Right ventricle myocardium inferior (tissue), 1 donor: ENCODE data around the gene SHC2. TPM values are rescaled to one million over a fixed set of nuclear protein-coding genes. Genes with fewer than 3 reads are reported as not detected.

Source experiments
- ATAC-seq: fragments of 200-7000 bp; cut with Tn5 transposase; one replicate; pipeline ENCODE4 v1.9.1; 2020; ENCODE audit warnings: mild to moderate bottlenecking, moderate library complexity
- DNase-seq: peaks from one replicate; pipeline ENCODE4 v3.0.0; 2021; ENCODE audit errors: missing footprints
- intact Hi-C: fragments of 100-400 bp; cut with DNase I; formaldehyde crosslinking; loops from one replicate; pipeline ENCODE4 v1.11.0; 2022
- total RNA-seq: library from RNA; stranded (reverse); fragmentation: NEBNext Ultra II Directional; extraction: Animal tissue kit (Norgen Biotek cat#: 25700); gene quantifications from one replicate; pipeline ENCODE4 v1.2.1, GENCODE V29; 2021
- donor health status: DM: no; HTN: yes; CAD: no; lungs with severe emphysema.

Gene SHC2
- total RNA-seq, 1 donor from 2014 or later = 10.7 TPM

DNA sequence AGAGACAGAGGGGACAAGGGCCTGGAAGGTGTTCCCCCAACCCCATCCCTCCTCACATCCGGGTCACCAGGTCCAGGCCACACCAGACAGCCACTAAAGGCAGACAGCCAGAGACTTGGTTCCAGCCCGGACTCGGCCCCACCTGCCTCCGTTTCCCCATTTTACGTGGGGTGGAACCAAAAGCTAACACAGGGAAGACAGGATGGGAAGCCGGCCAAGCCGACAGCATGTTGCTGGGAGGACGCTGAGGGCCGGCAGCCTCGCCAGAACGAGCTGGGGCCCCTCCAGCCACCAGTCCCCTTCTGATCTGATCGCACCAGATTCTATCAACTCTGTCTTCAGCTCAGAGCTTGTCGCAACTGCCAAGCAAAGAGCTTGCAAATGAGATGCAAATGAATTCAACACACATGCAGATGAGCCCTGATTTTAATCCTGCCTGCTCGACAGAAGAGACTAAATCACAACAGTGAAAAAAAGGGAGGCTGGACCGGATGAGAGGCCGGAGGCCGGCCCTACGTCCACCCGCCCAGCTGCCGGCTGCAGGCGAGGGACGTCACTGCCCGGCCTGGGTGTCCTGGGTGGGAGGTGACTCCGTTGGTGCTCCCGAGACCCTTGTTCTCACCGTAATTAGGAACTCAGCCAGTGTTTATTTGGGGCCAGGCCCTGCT, 17.5 kb upstream of the SHC2 start:
- DNase-seq (no peak), ATAC-seq (no peak)
- intact Hi-C loops = no loop called here

- intact Hi-C loops = no loop called here
- no peak for DNase-seq
- no peak for ATAC-seq
Observed at GRCh38 chr19:475360-475759, 14.5 kb upstream of the SHC2 start.

DNA sequence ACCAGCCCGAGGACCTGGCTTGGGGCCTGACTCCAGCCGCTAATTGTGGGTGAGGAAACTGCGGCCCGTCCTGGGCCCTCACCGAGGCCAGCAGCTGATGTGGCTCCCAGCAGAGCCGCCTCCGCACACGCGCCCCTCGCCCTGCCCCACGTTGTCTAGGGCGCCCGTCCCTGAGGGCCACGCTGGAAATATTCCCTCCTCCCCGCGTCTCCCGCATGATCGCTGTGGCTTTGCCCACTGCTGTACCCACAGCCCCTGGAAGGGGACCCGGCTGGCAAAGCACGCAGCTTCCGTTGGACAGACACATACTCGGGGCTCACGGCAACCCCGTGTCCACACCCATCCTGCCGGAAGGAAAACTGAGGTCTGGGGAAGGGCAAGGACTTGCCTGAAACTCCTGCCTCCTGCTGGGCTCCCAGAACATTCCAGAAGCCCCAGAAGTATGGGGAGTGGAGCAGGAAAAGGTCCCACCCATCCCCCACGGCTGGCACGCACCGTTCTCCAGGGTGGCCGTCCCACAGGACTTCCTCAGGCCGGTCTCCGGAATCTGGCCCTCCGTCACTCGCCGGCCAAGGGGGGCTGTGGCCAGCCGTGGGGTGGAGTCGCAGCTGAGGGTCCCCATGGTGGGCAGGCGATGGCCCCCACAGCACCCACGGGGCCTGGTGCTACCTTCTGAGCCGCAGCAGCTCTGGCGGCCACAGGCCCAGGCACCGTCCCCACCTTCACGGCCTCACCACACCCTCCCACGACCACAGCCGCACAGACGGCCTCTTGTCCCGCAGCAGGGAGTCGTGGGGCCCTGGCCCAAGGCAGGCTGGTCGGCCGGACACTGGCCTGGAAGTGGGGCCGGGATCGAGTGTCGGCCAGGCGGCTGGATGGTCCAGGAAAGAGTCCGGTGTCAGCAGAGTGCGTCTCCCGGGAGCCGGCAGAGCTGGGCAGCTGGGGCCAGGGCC, 13.6 kb upstream of the SHC2 start:
- intact Hi-C loops = no loop called here
- ATAC-seq = peak; percentile 37
- no peak for DNase-seq

DNA sequence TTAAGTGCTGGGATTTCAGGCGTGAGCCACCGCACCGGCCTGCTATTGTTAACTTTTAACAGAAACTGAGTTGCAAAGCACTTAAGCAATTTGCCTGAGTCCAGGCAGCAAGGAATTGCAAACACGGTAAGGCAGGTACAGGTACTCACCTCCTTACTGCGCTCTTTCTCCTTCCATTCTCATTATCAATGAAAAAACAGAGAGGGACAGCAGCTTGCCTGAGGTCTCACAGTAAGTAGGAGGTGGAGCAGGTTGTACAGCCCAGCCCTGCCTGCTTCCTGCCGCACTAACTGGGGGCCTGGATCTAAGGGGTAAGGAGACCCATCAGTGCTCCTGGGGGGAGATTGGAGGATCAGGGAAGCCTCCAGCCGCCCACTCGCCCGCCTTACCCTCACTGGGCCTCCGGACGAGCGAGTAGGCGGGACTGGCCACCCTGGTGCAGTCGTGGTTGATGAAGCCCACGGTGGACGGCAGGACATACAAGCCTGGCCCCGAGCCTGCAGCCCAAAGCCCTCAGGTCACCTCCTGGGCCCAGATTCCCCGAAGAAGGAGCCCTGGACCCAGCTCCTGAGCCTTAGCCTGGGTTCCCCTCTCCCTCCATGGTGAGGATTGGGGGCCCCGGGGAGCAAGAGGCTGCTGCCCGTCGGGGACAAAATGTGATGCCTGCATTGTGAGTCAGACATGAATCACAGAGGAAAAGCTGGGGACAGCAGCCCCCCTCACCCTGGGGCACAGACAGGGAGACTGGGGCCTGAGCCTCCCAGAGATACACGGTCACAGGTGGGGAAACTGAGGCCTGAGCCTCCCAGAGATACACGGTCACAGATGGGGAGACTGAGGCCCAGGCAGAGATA, 11.4 kb upstream of the SHC2 start:
- no peak for DNase-seq
- intact Hi-C loops = no loop called here
- ATAC-seq = no peak

DNA sequence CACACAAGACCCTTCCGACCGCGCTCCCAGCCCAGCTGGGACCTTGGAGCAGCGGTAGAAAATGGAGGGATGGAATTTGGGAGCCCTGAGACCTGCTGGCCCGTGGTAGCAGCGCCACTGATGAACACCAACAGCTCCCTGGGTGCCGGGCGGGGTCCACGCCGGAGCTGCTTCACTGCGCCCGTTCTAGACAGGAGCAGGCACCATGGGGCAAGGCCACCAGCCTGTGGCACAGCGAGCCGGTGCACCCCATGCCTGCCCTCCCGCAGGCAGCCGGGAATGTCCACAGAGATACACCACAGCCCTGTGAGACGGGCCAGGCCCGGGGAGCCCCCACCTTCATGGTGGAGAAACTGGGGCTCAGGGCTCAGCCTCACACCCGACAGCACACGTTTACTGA, 9.9 kb upstream of the SHC2 start:
- ATAC-seq = no peak
- intact Hi-C loops = no loop called here
- no peak for DNase-seq

DNA sequence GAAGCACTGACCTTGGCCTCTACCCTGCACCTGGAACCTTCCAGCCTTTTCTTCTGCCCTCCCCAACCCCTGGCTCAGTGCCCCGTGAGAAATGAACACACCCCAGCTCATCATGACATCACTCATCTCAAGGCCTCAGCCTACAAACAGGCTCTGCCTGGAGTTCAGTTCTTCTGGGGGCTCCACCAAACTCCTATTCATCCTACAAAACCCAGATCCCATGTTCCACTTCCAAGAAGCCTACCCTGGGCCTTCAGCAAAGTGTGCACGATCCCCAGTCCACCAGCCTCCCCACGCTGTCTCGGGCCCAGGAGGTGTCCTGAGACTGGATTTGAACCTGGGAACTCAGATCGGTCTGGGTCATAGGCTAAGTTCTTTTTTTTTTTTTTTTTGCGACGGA, 9.0 kb upstream of the SHC2 start:
- ATAC-seq = no peak
- intact Hi-C loops = no loop called here

GRCh38 chr19:468587-469256, 7.9 kb upstream of the SHC2 start:
- ATAC-seq (no peak), DNase-seq (no peak)
- intact Hi-C loops = no loop called here

More for the DNA sequence above, 9.0 kb upstream of the SHC2 start:
- no peak for DNase-seq

DNA sequence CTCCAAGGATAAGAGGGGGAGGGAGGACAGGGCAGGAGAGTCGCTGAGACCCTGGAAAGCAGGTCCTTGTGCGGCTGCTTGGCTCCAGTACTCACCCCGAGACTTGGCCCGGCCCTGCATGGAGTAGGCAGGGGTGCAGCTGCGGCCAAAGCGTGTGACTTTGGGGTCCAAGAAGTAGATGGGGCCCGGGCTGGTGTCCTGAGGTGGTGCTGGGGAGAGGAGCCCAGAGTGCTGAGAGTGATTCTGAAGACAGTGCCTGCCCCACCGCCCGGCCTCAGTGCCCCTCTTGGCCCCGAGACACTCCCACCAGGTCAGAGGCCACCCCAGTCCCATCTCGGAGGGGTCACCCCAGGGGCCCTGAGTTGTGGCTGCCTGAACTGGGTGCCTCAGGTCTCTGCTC, 6.7 kb upstream of the SHC2 start:
- intact Hi-C loops = no loop called here
- no peak for DNase-seq
- ATAC-seq = no peak

GRCh38 chr19:465056-465816, 4.4 kb upstream of the SHC2 start:
- intact Hi-C loops = no loop called here
- DNase-seq (no peak), ATAC-seq (no peak)

DNA sequence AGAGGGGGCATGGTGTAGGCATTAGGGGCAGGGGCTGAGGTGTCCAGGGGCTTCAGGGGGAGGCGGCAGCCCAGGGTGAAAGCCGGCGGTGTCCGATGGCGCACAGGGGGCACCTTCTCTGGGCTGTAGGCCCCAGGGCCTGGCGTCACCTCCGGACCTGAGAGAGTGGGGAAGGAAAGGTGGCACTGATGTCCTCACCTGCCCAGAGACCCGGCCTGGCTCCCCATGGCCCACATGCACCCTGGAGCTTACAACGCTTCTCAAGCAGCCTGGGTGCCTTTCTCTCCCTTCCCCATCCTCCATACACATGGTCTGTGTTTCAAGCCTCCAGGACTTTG, 3.3 kb upstream of the SHC2 start:
- no peak for DNase-seq
- intact Hi-C loops = no loop called here
- no peak for ATAC-seq

DNA sequence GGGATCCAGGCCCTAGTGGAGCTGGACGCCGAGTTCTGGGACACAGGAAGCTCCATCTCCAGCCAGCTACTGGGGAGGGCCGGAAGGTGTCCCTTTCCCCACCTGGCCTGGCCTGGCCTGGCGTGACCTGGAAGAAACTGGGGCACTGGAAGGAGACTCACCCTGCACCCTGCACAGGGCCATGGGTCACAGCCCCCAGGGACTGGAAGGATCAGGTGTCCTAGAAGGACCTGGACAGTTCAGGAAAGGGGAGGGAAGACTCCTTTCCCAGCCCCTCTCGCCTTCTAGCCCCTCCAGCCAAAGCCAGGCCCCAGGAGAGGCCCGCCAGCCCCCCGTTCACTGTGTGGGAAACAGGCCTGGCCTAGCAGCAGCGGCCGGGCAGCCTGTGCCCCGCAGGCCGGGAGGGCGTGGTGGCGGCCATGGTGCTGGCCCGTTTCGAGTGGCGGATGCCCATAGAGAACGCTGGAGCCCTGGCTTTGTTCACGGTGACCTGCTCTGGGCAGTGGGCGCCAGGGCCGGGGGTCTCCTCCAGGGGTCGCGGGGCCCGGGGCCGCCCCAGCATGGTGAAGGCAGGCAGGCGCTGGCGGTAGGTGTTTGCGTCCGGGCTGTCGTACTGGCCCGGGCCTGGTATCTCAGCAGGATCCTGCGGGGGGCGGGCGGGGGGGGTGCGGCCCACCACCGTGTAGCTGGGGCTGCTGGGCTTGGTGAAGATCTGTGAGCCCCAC, 2.8 kb upstream of the SHC2 start:
- DNase-seq (no peak), ATAC-seq (no peak)
- intact Hi-C loops = no loop called here

- ATAC-seq (peak; percentile 17), DNase-seq (no peak)
- intact Hi-C loops = no loop called here
Observed at GRCh38 chr19:461721-462551, 1.1 kb upstream of the SHC2 start.

DNA sequence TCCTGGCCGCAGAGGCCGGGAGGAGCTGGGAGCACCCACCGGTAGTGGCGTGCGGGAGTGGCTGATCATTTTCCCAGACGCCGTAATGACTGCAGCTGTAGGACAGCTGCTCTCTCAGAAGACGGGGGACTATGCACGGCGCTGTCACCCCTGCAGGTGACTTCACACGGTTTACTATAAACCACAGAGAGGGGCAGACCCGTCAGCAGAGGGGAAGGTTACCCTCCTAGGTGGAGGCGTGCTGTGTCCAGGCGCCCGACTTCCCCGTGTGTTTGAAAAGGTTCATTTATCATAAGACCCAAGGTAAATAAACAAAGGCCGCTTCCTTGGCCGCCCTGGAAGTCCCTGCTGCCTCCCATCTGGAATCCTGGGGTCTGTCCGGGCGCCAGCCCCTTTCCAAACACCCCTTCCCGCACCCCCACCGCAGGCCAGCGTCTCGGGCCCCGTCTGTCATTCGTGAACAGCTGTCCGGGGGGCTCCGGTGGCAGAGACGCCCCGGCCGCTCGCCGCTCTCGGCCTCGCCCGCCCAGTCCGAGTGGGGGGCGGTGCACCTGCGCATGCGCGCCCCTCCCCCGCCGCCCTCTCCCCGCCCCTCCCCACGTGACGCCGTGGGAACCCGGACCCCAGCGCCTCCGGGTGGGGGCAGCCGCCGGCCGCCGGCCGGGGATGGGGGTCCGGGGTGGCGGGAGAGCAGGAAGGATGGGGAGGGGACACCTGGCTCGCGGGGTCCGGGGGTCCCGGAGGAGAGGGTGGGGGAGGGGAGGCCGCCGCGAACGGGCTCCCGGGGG, 915 bp downstream of the SHC2 start:
- intact Hi-C loops = no loop called here
- peak; percentile 81 for ATAC-seq
- DNase-seq = no peak

DNA sequence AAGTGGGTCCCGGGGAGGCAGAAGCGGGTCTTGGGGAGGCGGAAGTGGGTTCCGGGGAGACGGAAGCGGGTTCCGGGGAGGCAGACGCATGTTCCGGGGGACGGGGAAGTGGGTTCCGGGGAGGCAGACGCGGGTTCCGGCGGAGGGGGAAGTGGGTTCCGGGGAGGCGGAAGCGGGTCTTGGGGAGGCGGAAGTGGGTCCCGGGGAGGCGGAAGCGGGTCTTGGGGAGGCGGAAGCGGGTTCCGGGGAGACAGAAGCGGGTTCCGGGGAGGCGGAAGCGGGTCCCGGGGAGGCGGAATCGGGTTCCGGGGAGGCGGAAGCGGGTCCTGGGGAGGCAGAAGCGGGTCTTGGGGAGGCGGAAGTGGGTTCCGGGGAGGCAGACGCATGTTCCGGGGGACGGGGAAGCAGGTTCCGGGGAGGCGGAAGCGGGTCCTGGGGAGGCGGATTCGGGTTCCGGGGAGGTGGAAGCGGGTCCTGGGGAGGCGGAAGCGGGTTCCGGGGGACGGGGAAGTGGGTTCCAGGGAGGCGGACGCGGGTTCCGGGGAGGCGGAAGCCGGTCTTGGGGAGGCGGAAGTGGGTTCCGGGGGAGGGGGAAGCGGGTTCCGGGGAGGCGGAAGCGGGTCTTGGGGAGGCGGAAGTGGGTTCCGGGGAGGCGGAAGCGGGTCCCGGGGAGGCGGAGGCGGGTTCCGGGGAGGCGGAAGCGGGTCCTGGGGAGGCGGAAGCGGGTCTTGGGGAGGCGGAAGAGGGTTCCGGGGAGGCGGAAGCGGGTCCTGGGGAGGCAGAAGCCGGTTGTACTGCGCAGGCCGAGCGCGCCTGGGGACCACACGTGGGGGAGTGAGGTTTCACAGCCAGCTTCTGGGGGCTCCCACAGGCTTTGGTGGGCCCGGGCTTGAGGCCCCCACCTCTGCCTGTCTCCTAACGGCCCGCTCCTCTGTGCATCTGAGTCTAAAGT, 2.5 kb downstream of the SHC2 start:
- intact Hi-C loops = no loop called here
- DNase-seq = no peak
- ATAC-seq = no peak

DNA sequence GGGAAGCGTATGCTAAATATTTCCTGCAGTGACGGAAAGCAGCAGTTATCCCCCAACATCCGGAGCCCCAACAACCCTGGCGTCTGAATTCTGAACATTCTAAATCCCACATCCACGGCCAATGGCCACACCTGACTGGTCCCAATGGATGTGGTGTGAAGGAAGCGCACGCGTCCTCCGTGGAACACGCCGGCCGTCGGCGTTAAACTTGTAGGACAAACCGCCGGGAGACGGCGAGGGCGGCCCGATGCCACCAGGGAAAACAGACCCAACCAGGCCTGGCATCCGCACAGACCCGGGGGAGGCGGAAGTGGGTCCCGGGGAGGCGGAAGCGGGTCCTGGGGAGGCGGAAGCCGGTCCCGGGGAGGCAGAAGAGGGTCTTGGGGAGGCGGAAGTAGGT, 3.2 kb downstream of the SHC2 start:
- intact Hi-C loops = no loop called here
- ATAC-seq (no peak), DNase-seq (no peak)
